ENCODE measurements around the gene TMOD2.

The TMOD2 gene

DNA sequence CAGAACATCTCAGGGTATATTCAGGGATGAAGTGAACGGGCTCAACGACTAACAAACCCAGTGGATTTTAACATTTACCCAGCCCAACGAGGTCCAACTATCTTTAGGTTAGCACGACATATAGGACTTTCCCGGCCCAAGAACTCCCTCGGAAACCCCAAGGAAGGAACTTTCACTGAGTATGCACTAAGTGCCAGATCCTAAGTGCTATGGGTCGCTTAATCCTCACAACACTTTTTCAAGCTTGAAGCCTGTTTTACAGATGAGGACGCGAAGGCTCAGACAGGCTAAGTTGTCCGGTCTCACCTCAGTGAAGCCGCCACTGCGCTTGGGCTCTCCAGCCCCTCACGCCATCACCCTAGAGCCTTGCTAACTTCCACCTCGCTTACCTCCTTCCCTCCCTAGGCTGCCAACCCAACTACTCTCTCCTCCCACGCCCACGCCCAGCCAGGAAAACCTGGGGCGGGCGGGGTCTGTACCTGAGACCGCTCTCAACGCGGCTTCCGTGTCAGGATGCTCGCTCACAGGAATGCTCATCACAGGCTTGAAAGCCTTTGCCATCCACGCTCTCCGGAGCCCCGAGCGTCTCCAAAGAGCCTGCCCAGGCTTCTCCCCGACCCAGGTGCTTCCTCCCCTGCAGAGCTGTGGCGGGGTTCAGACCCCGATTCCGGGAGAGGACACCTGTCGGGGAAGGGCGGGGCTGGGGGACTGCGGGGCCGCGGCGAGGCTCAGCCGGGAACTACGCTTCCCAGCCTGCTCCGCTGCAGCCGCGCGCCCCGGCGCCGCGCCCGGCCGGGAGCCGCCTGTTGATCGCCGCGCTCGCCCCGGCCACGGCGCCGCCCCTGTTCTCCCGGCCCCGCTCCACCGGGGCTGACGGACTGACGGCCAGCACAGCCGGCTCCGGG is at the start of gene TMOD2:
TSS of gene TMOD2 (plus strand) at position 806 of the 905 bp plus-strand sequence. CDS start 14,845 bp downstream, outside the sequence.
- DNase-seq = no peak

DNA sequence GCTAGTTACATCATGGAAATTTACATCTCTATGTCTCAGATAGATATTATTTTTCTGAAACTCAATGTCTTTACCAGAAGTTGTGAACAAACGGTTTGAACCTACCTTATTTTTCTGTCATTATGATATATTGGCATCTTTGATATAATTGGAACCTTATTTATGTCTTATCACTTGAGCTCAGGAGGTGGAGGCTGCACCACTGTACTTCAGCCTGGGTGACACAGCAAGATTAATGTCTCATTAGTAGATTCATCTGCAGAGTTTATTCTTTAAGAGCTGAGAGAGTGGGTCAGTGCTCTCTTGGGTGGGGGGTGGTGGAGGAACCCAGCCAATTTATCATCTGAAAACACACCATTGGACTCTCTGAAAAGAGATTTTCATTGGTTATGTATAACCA is 48.7 kb upstream of the TMOD2 start:
- no peak for DNase-seq

DNA sequence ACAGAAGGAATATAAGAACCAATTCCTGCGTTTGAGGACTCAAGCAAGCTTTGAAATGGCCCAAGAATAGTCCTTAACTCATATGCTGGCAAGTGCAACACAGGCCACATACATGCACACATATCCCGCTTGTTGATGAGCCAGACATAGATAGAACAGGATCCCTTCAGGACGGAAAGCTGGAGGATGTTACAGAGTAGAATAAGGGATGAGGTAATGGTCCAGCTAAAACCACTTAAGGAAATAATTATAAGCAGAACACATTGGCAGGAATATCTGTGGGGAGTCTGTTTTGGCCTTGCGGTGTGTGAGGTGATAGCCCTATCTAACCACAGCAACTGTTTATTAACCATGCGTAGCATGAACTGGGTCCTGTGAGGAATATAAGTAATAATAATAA is 45.1 kb upstream of the TMOD2 start:
- DNase-seq = no peak

DNA sequence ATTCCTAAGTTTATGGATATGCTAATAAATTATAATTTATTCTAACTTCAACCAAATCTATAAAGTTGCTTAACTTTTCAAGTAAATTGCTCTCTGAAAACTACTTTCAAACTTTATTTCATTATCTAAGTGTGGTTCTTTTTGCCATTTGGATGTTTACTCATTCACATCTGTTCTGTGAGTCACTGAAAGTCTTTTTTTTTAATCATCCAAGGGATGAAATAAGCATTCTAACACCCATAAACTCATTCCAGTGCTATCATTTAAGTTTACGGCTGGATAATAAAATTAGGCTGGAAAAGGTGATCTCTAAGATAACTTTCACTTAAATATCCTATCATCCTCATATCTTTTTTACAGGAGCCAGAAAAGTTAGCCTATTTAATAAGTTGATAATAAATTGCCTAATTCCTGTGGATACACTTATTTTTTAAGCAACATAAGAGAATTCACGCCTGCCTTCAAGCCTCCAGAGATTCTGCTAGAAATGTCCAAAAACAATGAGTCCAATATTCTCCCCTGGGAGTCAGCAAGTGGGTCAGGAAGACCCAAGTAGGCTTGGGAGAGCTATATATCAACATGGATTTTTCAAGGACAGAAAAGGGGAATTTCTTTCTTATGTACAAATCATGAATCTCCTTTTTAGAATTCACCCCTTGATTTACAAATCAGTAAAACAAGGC is 44.3 kb upstream of the TMOD2 start:
- DNase-seq = no peak

DNA sequence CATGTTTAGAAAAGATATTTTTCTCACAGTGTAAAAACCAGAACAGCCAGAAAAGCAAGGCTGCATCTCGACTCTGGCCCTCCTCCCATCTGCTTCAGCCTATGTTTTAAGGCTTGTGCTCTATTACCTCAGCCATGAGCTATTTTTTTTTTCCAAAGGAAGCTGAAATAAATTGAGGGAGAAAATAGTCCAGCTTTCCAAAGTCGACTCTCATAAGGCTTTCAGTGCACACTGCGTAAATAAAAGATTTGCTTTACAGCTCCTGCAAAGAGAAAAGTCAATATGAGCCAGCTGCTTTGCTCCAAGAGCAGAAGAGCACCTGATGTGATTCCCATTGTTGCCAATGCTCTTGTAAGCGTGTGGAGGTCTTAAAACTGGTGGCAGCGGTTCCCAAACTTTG is 43.4 kb upstream of the TMOD2 start:
- no peak for DNase-seq

DNA sequence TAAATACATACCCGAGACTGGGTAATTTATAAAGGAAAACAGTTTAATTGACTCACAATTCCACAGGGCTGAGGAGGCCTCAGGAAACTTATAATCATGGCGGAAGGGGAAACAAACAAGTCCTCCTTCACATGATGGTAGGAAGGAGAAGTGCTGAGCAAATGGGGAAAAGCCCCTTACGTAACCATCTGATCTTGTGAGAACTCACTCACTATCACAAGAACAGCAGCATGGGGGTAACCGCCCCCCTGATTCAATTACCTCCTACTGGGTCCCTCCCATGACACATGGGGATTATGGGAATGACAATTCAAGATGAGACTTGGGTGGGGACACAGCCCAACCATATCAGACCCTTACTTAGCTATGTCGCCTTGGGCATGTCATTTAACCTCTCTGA is 42.4 kb upstream of the TMOD2 start:
- DNase-seq = no peak

DNA sequence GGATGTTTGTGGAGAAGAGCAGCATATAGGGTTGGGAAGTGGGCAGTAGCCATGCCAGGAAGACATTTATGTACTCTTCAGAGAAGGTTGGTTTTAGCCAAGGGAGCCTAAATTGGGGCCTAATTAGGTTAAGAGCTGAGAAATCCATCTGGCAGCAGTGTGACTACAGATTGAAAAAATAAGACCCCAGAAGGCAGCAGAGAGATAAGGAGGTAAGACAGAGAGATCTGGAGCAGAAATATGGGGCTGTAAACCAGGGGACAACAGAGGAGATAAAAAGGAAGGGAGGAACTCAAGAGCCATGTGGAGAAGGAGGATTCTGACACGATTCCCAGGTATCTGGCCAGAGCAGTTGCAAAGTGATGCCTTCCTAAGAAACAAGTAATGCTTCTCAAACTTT is 37.2 kb upstream of the TMOD2 start:
- DNase-seq = no peak

DNA sequence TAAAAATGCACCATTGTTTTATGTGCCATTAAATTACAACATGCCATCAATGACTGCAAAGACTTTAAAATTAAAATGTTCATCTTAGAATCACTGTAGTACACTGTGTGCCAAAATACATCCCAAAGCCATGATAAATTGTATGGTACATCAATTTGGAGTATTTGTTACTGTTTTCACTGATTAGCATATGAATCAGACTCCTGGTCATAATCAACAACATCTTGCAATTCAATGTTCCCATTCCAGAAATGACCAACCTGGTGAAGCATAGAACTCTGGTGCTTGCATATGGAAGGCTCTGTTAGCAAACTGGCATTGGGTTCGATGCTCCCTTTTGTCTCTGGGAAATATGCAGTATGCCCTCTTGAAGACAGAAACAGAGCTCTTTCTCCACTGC is 36.5 kb upstream of the TMOD2 start:
- DNase-seq = no peak

DNA sequence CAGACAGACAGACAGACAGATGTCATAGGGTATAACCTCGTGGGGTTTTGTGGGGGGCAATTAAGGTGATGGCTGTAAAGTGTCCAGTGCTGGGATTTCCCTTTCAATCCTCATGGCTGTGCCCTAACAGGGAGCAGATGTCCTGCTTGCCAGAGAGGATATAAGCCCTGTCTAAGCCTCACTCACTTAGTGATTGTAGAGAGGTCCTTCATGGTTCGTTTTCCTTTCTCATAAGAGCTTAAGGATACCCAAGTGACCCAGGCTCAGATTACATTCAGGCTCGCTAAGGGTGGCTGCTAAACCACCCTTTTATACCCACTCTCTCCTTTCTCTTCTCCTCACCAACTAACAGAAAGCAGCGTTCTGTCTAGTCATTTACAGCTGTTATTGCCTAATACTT is 33.2 kb upstream of the TMOD2 start:
- peak; percentile 39 for DNase-seq

DNA sequence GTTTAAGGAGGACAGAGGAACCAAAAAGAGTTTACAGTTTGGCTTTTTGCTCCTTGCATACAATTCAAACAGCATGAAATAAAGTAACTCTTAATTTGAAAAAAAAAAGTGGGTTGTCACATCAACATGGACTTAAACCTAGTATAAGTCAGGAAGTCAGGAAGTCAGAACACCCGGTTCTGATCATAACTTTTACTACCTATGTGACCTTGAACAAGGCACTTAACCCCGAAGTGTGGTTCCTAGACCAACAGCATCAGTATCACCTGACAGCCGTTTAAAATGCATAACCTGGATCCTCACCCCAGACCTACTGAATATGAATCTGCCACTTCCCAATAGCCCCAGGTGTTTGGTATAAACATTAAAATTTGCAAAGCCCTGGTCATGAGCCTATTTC is 32.7 kb upstream of the TMOD2 start:
- no peak for DNase-seq

DNA sequence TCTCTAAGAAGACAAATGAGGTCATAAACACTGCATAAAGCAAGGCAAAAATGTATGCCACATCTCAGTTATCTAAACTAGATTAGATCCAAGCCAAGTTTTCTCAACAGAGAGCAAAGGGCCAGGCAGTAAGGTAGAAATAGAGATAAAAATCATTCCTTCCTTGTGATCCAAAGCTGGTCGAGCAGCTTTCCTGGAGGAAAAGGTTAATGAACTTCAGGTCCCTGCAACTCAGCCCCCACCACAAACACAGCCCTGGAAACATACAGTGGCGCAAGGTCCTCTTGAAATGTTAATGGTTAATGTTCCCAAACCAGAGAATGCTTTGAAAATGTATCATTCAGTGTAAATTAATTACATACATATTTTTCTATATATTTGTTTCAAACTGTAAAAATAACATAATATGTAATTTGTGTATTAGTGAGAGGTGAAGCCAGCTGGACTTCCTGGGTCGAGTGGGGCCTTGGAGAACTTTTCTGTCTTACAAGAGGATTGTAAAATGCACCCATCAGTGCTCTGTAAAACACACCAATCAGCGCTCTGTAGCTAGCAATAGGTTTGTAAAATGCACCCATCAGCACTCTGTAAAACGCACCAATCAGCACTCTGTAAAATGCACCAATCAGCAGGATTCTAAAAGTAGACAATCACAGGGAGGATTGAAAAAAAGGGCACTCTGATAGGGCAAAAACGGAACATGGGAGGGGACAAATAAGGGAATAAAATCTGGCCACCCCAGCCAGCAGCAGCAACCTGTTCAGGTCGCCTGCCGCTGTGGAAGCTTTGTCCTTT is 31.0 kb upstream of the TMOD2 start:
- no peak for DNase-seq

DNA sequence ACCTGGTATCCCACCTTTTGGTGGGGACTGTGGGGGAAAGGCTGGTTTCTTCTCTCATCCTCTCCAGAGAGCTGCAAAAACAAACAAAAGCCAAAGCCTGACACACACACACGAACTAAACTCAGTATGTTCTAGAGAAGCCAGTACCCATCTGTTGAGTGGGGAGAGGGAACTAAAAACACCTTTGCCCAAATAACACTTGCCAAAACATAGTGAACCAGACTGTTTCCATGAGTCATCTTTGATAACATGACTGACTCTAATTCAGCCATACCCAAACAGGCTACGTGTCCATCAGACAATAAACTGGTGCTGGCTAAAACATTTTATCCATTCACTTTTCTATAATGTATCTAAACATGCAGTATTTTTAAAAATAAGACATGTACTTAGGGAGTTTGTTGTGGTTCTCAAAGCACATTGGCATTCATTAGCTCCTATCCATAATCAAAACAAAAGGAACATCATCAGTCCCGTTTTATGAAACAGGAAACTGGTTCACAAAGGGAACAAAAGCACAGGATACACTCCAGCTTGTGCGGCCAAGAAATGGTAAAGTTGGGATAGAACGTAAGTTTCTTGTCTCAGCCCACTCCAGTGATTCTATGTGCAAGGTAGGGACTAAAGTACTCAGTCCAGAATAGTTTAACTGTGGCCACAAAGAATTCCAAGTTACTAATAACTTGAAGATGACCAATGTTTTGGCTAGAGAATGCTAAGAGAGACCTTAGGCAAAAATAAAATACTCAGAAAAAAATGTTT is 30.0 kb upstream of the TMOD2 start:
- no peak for DNase-seq

DNA sequence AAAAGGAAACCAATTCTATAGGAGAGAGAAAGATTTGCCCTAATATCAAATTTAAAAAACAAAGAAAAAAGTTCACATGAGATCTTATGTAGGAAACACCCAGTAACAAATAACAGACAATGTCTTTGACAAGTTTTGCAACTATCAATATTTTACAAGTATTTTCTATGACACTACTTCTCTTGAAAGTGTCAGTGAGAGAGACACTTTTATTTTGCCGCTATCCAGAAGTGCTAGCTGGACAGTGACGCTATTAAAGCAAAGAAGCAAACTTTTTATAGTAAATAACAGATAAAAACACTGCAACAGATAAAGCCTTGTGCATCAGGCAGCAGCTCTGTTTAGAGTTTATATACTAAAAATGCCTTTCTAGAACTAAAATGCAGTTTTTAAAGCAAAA is 27.2 kb upstream of the TMOD2 start:
- DNase-seq = no peak

DNA sequence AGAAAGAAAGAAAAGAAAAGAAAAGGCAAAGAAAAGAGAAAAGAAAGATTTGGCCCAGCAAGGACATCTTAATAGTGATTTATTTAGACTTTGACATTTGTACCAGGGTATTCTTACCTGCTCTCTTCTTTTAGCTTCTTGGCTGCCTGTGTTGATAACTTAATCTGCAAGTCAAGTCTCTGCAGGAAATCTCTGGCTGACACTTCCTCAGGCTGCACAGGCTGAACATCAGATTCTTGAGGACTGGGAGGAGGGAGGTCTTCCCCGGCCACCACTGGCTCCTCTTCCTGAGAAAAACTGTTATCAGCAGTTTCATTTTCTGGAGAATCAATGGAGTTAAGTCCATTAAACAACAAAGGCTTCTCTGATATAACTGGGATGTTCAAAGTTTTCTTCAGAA is 26.7 kb upstream of the TMOD2 start:
- DNase-seq = no peak

DNA sequence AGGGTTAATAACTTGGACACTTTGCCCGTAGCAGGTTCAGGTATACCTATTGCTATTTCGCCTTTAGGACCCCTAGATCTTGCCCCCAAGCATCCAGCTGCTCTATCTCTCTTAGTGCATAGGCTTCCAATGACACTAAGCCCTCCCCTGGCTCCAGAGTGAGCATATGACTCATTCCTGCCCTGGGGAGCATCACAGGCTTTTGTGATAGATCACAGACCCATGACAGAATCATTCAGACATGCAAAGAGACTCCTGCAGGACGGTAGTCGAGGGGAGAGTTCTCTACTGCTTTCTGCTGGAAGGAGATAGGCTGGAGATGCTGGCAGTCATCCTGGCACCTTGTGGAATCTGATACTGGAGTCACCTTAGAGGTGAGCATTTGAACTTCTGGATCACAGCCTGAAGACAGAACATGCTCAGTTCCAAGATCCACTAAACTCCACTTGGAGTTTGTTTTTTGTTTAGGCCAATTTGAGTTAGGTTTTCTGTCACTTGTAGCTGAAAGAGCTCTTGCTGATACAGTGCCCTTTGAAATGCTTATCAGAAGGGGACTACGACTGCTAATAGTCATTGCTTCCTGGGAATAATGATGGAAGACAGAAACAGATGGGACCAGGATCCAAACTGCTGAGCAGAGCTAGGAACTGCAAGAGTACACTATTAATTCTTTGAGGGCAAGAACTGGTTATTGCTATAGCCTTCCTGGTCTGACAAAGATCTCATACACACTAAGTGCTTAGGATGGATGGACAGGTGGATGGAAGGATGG is 24.9 kb upstream of the TMOD2 start:
- DNase-seq = no peak

DNA sequence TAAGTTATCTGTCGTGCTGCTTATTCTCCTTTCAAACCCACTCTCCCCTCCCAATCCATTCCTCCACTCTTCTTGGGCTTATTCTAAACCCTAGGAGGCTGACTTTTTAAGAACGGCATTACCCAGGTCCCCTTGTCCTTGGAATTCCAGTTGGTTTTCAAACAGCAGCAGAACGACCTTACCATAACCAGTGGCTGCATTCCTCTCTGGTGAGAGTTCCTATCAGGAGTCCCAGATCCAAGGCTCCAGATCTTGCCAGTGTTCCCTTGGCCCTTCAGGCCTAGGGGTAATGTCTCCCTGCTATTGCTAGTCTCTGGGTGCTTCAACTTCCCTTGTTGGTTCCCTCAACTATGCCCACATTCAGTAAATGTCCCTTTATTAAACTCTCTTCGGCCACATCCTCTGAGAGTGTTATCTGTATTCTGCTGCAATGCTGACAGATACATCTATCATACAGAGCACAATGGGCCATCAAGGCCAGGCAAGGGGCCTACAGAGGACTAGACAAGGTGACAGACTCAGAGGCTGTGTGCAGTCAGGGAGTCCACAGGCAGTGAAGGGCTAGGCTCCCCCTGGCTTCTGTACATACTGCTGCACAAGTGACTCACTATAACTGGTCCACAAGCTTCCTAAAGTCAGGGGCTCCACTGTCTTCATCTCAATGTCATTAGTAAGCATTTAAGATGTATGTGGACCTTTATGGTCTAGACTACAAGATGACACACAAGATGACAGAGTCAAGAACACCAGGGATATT is 24.1 kb upstream of the TMOD2 start:
- DNase-seq = no peak

DNA sequence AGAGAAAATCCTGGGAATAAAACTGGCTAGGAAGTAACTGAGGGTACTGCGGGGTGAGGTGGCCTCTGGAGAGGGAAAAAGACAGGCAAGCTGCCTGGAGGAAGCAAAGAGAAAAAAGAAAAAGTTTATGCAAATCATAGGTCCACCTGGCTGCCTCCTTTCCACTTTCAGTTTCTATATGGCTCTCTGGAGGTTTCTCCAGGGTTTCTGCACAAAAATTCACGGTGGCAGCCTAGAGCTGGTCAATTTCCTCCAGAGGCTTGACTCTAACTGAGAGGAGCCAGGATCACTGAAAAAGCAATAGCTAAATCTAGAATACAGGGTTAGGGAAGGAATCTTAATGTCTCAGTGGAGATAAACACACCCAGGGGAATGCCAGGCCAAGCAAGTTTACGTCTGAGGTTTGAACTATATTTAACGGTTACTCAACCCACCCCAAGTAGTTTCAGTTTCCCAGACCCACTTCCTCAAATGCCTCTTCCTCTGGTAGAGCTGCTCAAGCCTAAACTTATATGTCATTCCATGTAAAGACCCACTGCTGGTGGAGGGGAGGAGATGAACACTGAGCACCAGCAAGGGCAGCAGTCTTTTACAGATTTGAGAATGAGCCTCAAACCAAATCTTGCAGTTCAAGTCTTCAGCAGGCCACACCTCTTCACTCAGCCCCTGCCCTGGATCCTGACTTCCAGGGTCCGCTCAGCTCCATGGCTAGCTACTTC is 19.7 kb upstream of the TMOD2 start:
- no peak for DNase-seq

DNA sequence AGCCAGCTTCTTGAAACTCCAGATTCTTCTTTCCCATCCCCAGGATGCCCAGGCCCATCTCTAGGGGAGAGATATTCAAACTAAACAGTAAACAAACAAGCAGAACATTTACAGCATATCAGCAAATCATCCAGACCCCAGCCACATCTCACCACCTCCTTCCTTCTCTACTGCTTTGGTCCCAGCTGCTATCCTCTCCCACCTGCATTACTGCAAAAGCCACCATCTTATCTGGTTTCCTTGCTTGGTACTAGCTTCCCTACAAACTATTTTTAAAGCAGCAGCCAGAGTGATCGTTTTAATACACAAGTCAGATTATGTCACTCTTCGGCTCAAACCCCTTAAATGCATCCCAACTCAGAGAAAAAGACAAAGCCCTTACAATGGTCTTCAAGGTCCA is 18.8 kb upstream of the TMOD2 start:
- DNase-seq = no peak

DNA sequence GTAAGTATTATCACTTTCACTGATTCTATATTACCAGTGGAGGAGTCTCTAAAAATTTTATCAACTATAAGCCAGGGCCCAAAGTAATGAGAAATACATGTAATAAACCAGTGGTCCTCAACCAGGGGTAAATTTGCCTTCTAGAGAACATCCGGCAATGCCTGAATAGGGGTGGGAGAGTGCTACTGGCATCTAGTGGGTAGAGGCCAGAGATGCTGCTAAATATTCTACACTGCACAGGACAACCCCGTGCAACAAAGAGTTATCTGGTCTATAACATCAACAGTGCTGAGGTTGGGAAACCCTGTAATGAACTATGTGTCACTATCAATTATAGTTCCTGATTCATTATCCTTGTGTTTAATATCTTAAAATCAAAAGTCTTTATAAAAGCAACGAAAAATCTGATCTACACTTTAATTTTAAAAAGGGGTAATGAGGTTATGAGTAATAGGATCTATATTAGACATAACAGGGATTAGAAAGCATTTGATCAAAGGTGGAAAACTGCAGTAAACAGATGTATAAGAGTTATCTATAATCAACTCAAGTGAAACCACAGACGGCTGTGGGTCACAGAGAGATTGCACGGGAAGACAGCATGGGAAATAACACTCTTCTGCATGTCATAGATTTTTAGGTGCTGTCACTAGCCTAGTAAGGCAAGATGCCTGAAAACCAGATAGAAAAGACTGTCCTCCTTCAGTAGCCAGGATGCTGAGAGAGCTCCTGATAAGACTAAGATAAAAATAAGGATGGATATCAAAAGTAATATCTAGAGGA is 16.0 kb upstream of the TMOD2 start:
- no peak for DNase-seq

DNA sequence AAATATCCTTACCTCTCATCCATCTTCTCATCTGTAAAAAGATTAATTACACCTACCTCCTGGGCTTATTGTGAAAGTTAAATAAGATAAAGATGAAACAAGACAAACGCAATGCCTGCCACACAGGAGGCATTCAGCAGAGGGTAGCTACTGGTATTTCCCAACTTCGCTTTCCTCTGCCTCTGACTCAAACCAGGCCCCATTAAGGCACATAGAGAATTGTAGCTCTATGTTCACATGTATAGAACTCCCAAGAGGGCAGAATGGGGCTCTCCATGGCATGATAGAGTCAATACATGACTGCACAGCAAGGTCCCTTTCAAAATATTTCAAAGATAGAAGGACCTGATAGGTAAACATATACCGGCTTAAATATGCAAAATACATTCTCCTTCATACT is 15.3 kb upstream of the TMOD2 start:
- no peak for DNase-seq
